OCI-LY7 (cell line): Measurements from ENCODE around the gene KLK12. TPM values are rescaled to one million over a fixed set of nuclear protein-coding genes. Genes with fewer than 3 reads are reported as not detected.

Experiments
- BruUV-seq: library from RNA; stranded (reverse); fragments of 400-500 nt; replicated peaks from 2 replicates; lab custom pipeline; 2021; lab: Mats Ljungman, UMichigan
- CTCF ChIA-PET: fragments of 300-600 bp; sonication (Branson Sonifier 250); formaldehyde crosslinking; loops from one replicate; lab custom pipeline; 2022; ENCODE audit warnings: antibody characterized with exemption; ENCODE audit not compliant: unreplicated experiment; lab: Charles Lee
- POLR2A ChIA-PET: fragments of 300-600 bp; sonication (Branson Sonifier 250); formaldehyde crosslinking; loops from one replicate; lab custom pipeline; 2022; ENCODE audit warnings: antibody characterized with exemption; lab: Charles Lee
- DNase-seq: peaks from one replicate; pipeline ENCODE4 v3.0.0-alpha.2; 2015; ENCODE audit warnings: low spot score
- H2AFZ ChIP-seq: fragments of 200-600 bp; sonication (generic), shearing (Covaris generic); 2 replicates; pipeline ENCODE4 v1.6.1; 2014; ENCODE audit warnings: mild to moderate bottlenecking, antibody characterized with exemption, low read length, moderate library complexity
- H3K27ac ChIP-seq: fragments of 200-600 bp; sonication (generic); 2 replicates; pipeline ENCODE4 v1.5.1; 2014; ENCODE audit warnings: mixed run types, low read depth, mild to moderate bottlenecking, moderate library complexity, low read length, inconsistent platforms; ENCODE audit not compliant: poor library complexity, severe bottlenecking
- H3K36me3 ChIP-seq: fragments of 200-600 bp; sonication (generic); 2 replicates; pipeline ENCODE4 v1.6.1; 2014; ENCODE audit warnings: mild to moderate bottlenecking, antibody characterized with exemption, low read length, moderate library complexity, mixed read lengths; ENCODE audit not compliant: insufficient read depth
- H3K4me1 ChIP-seq: fragments of 200-600 bp; sonication (generic); 2 replicates; pipeline ENCODE4 v1.5.1; 2014; ENCODE audit warnings: mild to moderate bottlenecking, low read length; ENCODE audit not compliant: insufficient read depth, poor library complexity, severe bottlenecking
- H3K4me2 ChIP-seq: fragments of 200-600 bp; sonication (generic); 2 replicates; pipeline ENCODE4 v1.6.1; 2014; ENCODE audit warnings: mild to moderate bottlenecking, low read length
- H3K4me3 ChIP-seq: fragments of 200-600 bp; sonication (generic); 2 replicates; pipeline ENCODE4 v1.5.1; 2014; ENCODE audit warnings: mild to moderate bottlenecking, low read depth, low read length; ENCODE audit not compliant: poor library complexity, severe bottlenecking
- H3K79me2 ChIP-seq: fragments of 200-600 bp; sonication (generic); 2 replicates; pipeline ENCODE4 v1.6.1; 2016; ENCODE audit warnings: low read depth, mild to moderate bottlenecking, low read length, moderate library complexity, mixed read lengths; ENCODE audit not compliant: insufficient read depth
- H3K9me2 ChIP-seq: fragments of 200-600 bp; sonication (generic); 2 replicates; pipeline ENCODE4 v1.6.1; 2016; ENCODE audit warnings: mild to moderate bottlenecking, low read length, mixed read lengths; ENCODE audit not compliant: insufficient read depth
- H3K9me3 ChIP-seq: fragments of 200-600 bp; sonication (generic); 2 replicates; pipeline ENCODE4 v1.6.1; 2014; ENCODE audit warnings: mild to moderate bottlenecking, mixed run types, low read length, mixed read lengths
- H4K20me1 ChIP-seq: fragments of 200-600 bp; sonication (generic); 2 replicates; pipeline ENCODE4 v1.6.1; 2014; ENCODE audit warnings: mild to moderate bottlenecking, antibody characterized with exemption, low read length, moderate library complexity, mixed read lengths; ENCODE audit not compliant: insufficient read depth
- CTCF ChIP-seq: fragments of 200-600 bp; sonication (generic); conservative IDR thresholded peaks from 2 replicates; pipeline ENCODE4 v1.5.1; 2014; ENCODE audit warnings: mild to moderate bottlenecking, antibody characterized with exemption, low read length, moderate library complexity, mixed read lengths
- EZH2phosphoT487 ChIP-seq: fragments of 200-600 bp; sonication (generic); IDR thresholded peaks from 2 replicates; pipeline ENCODE4 v1.6.1; 2018; ENCODE audit warnings: low read depth, borderline replicate concordance, mild to moderate bottlenecking, mixed run types, antibody characterized with exemption, low read length, moderate library complexity, mixed read lengths
- intact Hi-C: fragments of 100-400 bp; cut with micrococcal nuclease; formaldehyde crosslinking; loops from one replicate; pipeline ENCODE4 v1.10.0; 2022; ENCODE audit not compliant: unreplicated experiment
- total RNA-seq, 2 experiments: library from RNA; depleted of rRNA in 1 of 2; stranded (reverse); fragments of >200 nt in 1 of 2; shearing (Covaris generic) in 1 of 2; gene quantifications; 2 replicates each; pipeline ENCODE4 v1.2.3, GENCODE V29; 2014 to 2022

Gene KLK12
- total RNA-seq, 2 experiments from 2014 or later = not detected

- no peak overlapping the region for H2AFZ ChIP-seq
- BruUV-seq = no TSS peak
- ChIA-PET CTCF (no interaction called here), POLR2A (no interaction called here)
- no peaks in the 10 kb centered on the region for H3K9me3 ChIP-seq
- H3K9me2 ChIP-seq = no peaks in the 10 kb centered on the region
- TF ChIP-seq EZH2phosphoT487 = no peak
- TF ChIP-seq CTCF = no peak
- H4K20me1 ChIP-seq = no peaks in the 10 kb centered on the region
- H3K4me3 ChIP-seq = no peak overlapping the region
- H3K4me1 ChIP-seq = no peaks in the 10 kb centered on the region
- DNase-seq = no peak
- intact Hi-C loops = no loop called here
- H3K4me2 ChIP-seq = no peak overlapping the region
- no peaks in the 10 kb centered on the region for H3K79me2 ChIP-seq
- no peak overlapping the region for H3K27ac ChIP-seq
- H3K36me3 ChIP-seq = no peaks in the 10 kb centered on the region
Observed at GRCh38 chr19:51007488-51007887, 27.3 kb downstream of the KLK12 start.

DNA sequence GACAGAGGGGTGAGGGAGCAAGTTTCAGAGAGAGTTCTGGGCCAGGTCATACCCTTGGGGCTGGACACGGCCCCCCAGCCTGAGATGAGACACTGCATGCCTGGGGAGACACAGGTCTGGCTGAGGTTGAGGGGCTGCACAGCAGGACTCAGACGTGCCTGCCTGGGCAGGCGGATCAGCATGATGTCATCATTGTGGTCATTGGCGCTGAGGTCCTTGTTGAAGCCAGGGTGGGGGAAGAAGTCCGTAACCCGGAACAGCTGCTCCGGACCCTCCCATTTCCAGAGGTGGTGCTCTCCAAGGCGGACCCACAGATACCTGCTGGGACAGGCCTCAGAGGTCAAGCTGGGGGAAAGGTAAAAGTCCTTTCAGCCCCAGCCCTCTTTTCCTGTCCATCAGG is 28.4 kb downstream of the KLK12 start:
- ChIA-PET CTCF (no interaction called here), POLR2A (no interaction called here)
- H3K79me2 ChIP-seq = no peaks in the 10 kb centered on the region
- H3K4me1 ChIP-seq = no peaks in the 10 kb centered on the region
- intact Hi-C loops = no loop called here
- H3K4me3 ChIP-seq = no peak overlapping the region
- no peak overlapping the region for H3K27ac ChIP-seq
- no peaks in the 10 kb centered on the region for H3K9me3 ChIP-seq
- no peak for DNase-seq
- no peak overlapping the region for H3K4me2 ChIP-seq
- H4K20me1 ChIP-seq = no peaks in the 10 kb centered on the region
- H3K36me3 ChIP-seq = no peaks in the 10 kb centered on the region
- H3K9me2 ChIP-seq = no peaks in the 10 kb centered on the region
- no TSS peak for BruUV-seq
- TF ChIP-seq CTCF (no peak), EZH2phosphoT487 (no peak)
- H2AFZ ChIP-seq = no peak overlapping the region

DNA sequence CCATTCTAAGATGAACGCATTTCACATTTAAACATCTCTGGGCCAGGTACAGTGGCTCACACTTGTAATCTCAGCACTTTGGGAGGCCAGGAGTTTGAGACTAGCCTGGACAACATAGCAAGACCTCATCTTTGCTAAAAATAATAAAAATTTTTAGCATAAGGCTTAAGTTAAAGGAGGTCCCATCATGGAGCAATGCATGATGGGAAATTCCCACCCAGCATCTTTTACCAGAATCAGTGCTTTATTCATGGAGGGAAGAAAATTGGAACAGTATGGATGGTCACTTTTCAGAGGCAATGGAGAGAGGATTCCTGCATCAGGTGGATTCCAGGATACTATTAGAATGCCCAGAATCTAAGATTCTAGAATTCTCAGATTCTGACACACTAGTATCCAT is 29.6 kb downstream of the KLK12 start:
- POLR2A ChIA-PET = no interaction called here
- TF ChIP-seq CTCF (no peak), EZH2phosphoT487 (no peak)
- intact Hi-C loops = no loop called here
- no peaks in the 10 kb centered on the region for H4K20me1 ChIP-seq
- H3K4me2 ChIP-seq = no peak overlapping the region
- BruUV-seq = no TSS peak
- H3K36me3 ChIP-seq = no peaks in the 10 kb centered on the region
- no peak for DNase-seq
- H3K79me2 ChIP-seq = no peaks in the 10 kb centered on the region
- CTCF ChIA-PET = no interaction called here
- H3K9me2 ChIP-seq = no peaks in the 10 kb centered on the region
- no peaks in the 10 kb centered on the region for H3K9me3 ChIP-seq
- no peak overlapping the region for H3K4me3 ChIP-seq
- no peaks in the 10 kb centered on the region for H3K4me1 ChIP-seq
- no peak overlapping the region for H3K27ac ChIP-seq
- no peak overlapping the region for H2AFZ ChIP-seq
